Stimulated activated effector memory CD8-positive, alpha-beta T cell treated with anti-CD3 and anti-CD28 coated beads, Interleukin-12 subunit alpha, Interleukin-12 subunit beta, amount 100 ng/mL, for 72 hours (primary cell): Measurements from ENCODE around the gene RIC8B.

Source experiments
- ATAC-seq: fragments of 150-1000 bp; cut with Tn5 transposase; 2 replicates; pipeline ENCODE4 v1.10.0; 2021
- DNase-seq, 2 donors: peaks; one replicate each; pipeline ENCODE4 v3.0.0; 2021 to 2022; ENCODE audit warnings: low spot score in 2 of 2
- H3K27ac Mint-ChIP-seq: one replicate; pipeline ENCODE4 v1.8.0; 2022; ENCODE audit warnings: mild to moderate bottlenecking, mixed read lengths
- H3K36me3 Mint-ChIP-seq: one replicate; pipeline ENCODE4 v1.8.0; 2022; ENCODE audit warnings: mild to moderate bottlenecking, mixed read lengths
- H3K4me1 Mint-ChIP-seq: one replicate; pipeline ENCODE4 v1.8.0; 2022; ENCODE audit warnings: mixed read lengths
- H3K4me3 Mint-ChIP-seq: one replicate; pipeline ENCODE4 v1.8.0; 2022; ENCODE audit warnings: mild to moderate bottlenecking, mixed read lengths
- H3K9me3 Mint-ChIP-seq: one replicate; pipeline ENCODE4 v1.8.0; 2022; ENCODE audit warnings: mixed read lengths

Gene RIC8B

DNA sequence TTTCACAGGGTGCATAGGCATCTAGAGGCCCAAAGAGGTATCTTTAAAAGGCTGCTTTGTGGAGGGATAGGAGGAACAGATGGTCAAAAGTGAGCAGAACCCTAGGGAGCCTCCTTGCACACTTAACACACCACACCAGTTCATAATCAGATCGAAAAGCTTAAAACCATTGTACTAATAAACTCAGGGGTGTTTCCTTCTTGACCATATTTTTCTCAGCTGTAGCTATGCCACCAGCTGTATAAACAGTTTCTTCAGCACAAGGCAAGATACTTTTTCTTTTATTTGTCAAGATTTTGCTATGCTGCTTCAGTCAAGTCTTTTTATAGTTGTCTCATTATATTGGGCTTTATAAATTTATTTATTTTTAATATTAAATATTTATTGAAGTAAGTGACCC is 88.7 kb downstream of the RIC8B start:
- DNase-seq (no peak), ATAC-seq (no peak)
- H3K4me3 Mint-ChIP-seq = no peak overlapping the region
- H3K27ac Mint-ChIP-seq = no peak overlapping the region
- H3K36me3 Mint-ChIP-seq = peaks cover 23% of the 10 kb centered on the region
- H3K4me1 Mint-ChIP-seq = peaks cover 7% of the 10 kb centered on the region
- no peaks in the 10 kb centered on the region for H3K9me3 Mint-ChIP-seq

- DNase-seq (no peak), ATAC-seq (no peak)
- no peaks in the 10 kb centered on the region for H3K9me3 Mint-ChIP-seq
- H3K36me3 Mint-ChIP-seq = peaks cover 24% of the 10 kb centered on the region
- H3K4me1 Mint-ChIP-seq = peaks cover 7% of the 10 kb centered on the region
- peak overlapping the region; percentile 24 for H3K27ac Mint-ChIP-seq
- H3K4me3 Mint-ChIP-seq = no peak overlapping the region
Observed at GRCh38 chr12:106865683-106866082, 91.2 kb downstream of the RIC8B start.

DNA sequence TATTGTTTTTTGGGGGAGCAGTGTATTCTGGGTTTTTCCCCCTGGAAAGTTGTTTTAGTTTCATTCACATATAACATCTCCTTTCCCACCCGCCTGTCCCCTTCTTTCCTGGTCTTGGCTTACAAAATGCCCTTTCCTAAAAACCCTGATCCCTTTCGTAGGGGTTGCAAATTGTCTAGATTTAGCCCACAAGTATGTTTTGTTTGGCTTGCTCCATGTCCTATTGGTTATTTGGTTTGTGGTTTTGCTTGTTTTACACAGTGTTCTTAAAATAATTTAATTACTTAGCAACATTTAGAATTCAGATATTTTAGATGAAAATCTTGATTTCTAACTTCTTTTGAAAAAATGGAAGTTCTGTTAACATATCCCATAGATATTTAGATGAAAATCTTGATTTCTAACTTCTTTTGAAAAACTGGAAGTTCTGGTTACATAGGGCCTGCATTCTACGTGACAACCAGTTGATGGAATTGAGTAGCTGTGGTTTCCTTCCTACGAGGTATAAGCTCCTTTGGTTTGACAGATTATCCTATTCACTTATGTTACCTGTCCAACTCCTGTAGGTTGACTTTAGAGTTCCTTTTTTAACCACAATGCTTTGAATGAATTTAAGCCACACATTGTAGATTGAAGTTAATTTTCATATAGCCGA is 92.1 kb downstream of the RIC8B start:
- peaks cover 22% of the 10 kb centered on the region for H3K36me3 Mint-ChIP-seq

DNA sequence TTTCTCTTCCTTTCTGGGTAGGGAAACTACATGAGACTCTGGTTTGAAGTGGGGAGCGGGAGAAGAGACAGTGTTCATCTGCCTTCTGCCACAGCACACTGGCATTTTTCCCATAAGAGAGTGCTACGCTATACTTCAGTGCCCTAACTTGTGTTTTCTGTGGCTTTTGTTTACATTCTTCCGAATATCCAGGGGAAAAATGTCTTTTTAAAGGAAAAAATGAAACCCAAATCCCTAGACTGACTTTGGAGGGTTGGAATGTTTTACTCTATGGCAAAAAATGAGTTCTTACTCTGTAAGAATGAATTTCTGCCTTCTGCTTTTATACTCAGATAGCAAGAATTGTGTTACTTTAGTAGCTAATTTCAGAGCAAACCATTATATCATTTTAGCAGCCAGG is 93.2 kb downstream of the RIC8B start:
- H3K4me3 Mint-ChIP-seq = no peak overlapping the region
- no peak for ATAC-seq
- H3K36me3 Mint-ChIP-seq = peaks cover 25% of the 10 kb centered on the region
- H3K4me1 Mint-ChIP-seq = peaks cover 13% of the 10 kb centered on the region
- no peaks in the 10 kb centered on the region for H3K9me3 Mint-ChIP-seq
- no peak for DNase-seq
- no peak overlapping the region for H3K27ac Mint-ChIP-seq

More for the DNA sequence above, 92.1 kb downstream of the RIC8B start:
- peaks cover 10% of the 10 kb centered on the region for H3K4me1 Mint-ChIP-seq
- no peak for ATAC-seq
- no peak for DNase-seq
- no peaks in the 10 kb centered on the region for H3K9me3 Mint-ChIP-seq
- peak overlapping the region; percentile 24 for H3K27ac Mint-ChIP-seq
- no peak overlapping the region for H3K4me3 Mint-ChIP-seq

GRCh38 chr12:106868982-106869700 is 94.7 kb downstream of the RIC8B start:
- DNase-seq = no peak
- no peak for ATAC-seq

DNA sequence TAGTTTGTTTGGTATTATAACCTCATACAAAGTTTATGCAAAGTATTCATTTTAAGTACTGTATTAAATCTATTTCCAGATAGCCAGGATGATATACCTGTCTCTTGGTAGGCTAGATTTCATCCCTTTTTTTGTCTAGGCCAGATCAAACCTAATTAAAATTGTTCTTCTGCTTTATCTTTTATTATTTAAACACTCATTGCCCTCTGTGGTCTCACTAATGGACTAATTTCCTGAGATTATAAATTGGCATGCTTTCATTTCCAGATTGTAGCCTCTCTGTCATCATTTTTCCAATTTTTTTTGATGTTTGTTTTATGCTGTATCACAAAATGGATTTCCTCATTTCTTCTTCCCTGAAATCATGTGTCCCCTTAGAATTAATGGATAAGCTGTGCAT is 95.6 kb downstream of the RIC8B start:
- ATAC-seq = no peak
- Mint-ChIP-seq H3K27ac (no peak overlapping the region), H3K36me3 (peaks cover 37% of the 10 kb centered on the region), H3K4me3 (no peak overlapping the region), H3K9me3 (no peaks in the 10 kb centered on the region), H3K4me1 (peaks cover 13% of the 10 kb centered on the region)
- DNase-seq = no peak

More at GRCh38 chr12:106868982-106869700, 94.7 kb downstream of the RIC8B start:
- Mint-ChIP-seq H3K9me3 (no peaks in the 10 kb centered on the region), H3K4me3 (no peak overlapping the region), H3K36me3 (peaks cover 37% of the 10 kb centered on the region), H3K4me1 (peaks cover 13% of the 10 kb centered on the region), H3K27ac (no peak overlapping the region)

DNA sequence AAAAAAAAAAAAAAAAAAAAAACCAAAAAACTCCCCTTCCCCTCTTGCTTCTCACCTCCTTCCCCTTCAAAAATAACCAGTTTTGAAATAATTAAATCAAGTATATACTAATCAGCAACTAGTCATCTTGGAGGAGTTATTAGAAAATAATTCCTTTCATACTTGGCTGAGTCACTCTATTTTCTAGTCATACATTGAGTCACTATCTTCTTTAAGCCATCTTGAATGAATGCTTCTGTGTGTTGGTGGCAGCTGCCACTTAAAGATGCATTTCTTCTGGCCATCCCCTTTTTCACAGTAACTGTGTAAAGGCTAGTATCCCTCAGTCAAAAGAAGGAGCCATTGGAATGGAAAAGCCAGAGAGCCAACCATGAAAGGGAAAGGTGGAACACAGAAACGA is 97.0 kb downstream of the RIC8B start:
- H3K36me3 Mint-ChIP-seq = peaks cover 37% of the 10 kb centered on the region
- no peaks in the 10 kb centered on the region for H3K9me3 Mint-ChIP-seq
- peak overlapping the region; percentile 72 for H3K27ac Mint-ChIP-seq
- H3K4me3 Mint-ChIP-seq = no peak overlapping the region
- peaks cover 5% of the 10 kb centered on the region for H3K4me1 Mint-ChIP-seq
- no peak for DNase-seq
- ATAC-seq = peak; percentile 44

GRCh38 chr12:106873983-106874382 is 99.5 kb downstream of the RIC8B start:
- ATAC-seq (no peak), DNase-seq (no peak)
- H3K4me3 Mint-ChIP-seq = no peak overlapping the region
- peaks cover 5% of the 10 kb centered on the region for H3K4me1 Mint-ChIP-seq
- H3K27ac Mint-ChIP-seq = peak overlapping the region; percentile 18
- peaks cover 36% of the 10 kb centered on the region for H3K36me3 Mint-ChIP-seq
- no peaks in the 10 kb centered on the region for H3K9me3 Mint-ChIP-seq

DNA sequence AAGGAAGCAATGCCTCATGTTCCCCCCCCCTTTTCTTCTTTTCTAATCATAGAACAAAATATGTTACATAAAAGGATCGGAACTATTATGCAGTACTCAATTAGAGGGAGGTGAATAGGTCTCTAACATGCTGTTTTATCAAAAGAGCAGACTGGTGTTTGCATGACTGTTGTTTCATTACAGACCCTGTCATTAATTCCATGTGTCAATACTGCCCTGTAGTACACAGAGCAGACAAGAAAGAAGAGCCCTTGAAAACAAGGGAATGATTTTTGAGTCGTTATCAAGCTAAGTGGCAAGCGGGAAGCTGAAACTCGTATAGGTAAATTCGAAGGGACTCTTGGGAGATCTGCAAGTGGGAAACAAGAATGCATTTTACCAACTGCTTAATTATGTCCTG is 104.3 kb downstream of the RIC8B start:
- Mint-ChIP-seq H3K27ac (no peak overlapping the region), H3K36me3 (peaks cover 35% of the 10 kb centered on the region), H3K4me1 (no peaks in the 10 kb centered on the region), H3K9me3 (no peaks in the 10 kb centered on the region), H3K4me3 (no peak overlapping the region)
- ATAC-seq (no peak), DNase-seq (no peak)

- DNase-seq = no peak
- H3K36me3 Mint-ChIP-seq = peaks cover 41% of the 10 kb centered on the region
- no peaks in the 10 kb centered on the region for H3K9me3 Mint-ChIP-seq
- no peak overlapping the region for H3K4me3 Mint-ChIP-seq
- no peaks in the 10 kb centered on the region for H3K4me1 Mint-ChIP-seq
- no peak overlapping the region for H3K27ac Mint-ChIP-seq
- ATAC-seq = no peak
Observed at GRCh38 chr12:106879612-106880011, 105.1 kb downstream of the RIC8B start.

GRCh38 chr12:106883426-106883825 is 108.9 kb downstream of the RIC8B start:
- Mint-ChIP-seq H3K4me1 (no peaks in the 10 kb centered on the region), H3K9me3 (no peaks in the 10 kb centered on the region), H3K27ac (peak overlapping the region; percentile 0), H3K36me3 (peaks cover 50% of the 10 kb centered on the region), H3K4me3 (no peak overlapping the region)
- DNase-seq = no peak
- no peak for ATAC-seq

DNA sequence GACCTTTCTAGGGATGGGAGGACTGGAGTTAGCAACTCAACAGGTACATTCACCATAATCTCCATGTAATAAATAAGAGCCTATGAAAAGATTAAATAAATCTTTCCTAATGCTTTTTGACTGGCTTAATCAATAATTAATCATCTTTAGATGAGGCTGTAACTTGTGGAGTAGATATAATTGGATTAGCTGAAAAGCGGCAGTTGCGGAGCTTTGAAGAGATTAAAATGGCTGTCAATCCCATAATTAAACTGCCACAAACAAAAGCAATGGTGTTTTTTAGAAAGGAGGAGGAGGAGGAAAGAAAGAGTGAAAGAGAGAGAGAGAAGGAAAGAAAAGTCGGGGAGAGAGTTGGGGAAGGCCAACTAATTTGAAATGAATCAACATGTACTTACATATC is 110.5 kb downstream of the RIC8B start:
- no peak overlapping the region for H3K27ac Mint-ChIP-seq
- H3K4me1 Mint-ChIP-seq = no peaks in the 10 kb centered on the region
- no peaks in the 10 kb centered on the region for H3K9me3 Mint-ChIP-seq
- no peak for DNase-seq
- H3K4me3 Mint-ChIP-seq = no peak overlapping the region
- no peak for ATAC-seq
- H3K36me3 Mint-ChIP-seq = peaks cover 43% of the 10 kb centered on the region

- Mint-ChIP-seq H3K36me3 (peaks cover 39% of the 10 kb centered on the region), H3K9me3 (no peaks in the 10 kb centered on the region), H3K27ac (no peak overlapping the region), H3K4me1 (no peaks in the 10 kb centered on the region), H3K4me3 (no peak overlapping the region)
- ATAC-seq (no peak), DNase-seq (no peak)
Observed at GRCh38 chr12:106885541-106886249, 111.2 kb downstream of the RIC8B start.

DNA sequence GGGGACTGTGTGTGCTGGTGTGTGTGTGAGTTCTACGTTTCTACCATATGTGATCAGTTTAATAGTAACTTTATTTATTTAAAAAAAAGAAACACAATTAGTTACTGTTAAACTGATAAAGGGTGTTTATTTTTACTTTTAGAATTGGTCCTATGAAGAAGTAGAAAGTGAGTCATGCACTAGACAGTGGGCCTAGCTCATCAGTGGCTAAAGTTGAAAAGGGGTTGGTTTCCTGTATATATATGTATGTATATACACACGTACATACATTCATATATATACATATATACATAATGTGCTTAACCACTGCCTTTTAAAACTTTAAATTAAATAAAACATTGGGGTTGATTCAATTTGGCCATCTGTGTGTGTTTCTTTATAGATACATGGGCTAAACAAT is 112.5 kb downstream of the RIC8B start:
- Mint-ChIP-seq H3K4me3 (no peak overlapping the region), H3K27ac (no peak overlapping the region), H3K4me1 (no peaks in the 10 kb centered on the region), H3K36me3 (peaks cover 31% of the 10 kb centered on the region), H3K9me3 (no peaks in the 10 kb centered on the region)
- no peak for DNase-seq
- peak; percentile 60 for ATAC-seq

GRCh38 chr12:106888348-106888970 is 114.0 kb downstream of the RIC8B start:
- H3K36me3 Mint-ChIP-seq = peaks cover 23% of the 10 kb centered on the region
- DNase-seq = no peak
- H3K4me3 Mint-ChIP-seq = no peak overlapping the region

More at GRCh38 chr12:106888348-106888970, 114.0 kb downstream of the RIC8B start:
- Mint-ChIP-seq H3K9me3 (no peaks in the 10 kb centered on the region), H3K27ac (peak overlapping the region; percentile 35), H3K4me1 (no peaks in the 10 kb centered on the region)
- no peak for ATAC-seq
